GDM1 (cell line): ENCODE measurements around the gene CFH.
"Not testable (repeated sequence)": the region's sequence is repeated elsewhere in the genome, so short reads cannot be mapped to it uniquely, and the experiment has no call there.

Experiments
- DNase-seq: peaks from one replicate; lab custom pipeline; 2025; lab: John Stamatoyannopoulos, UW

The CFH gene

GRCh38 chr1:196651637-196652215, at the start of gene CFH:
CFH (plus strand) TSS chr1:196652043; CDS start chr1:196652118, 75 bp downstream.
- DNase-seq: no peak

- DNase-seq: no peak
These were observed 48.2 kb upstream of the CFH start for GRCh38 chr1:196603651-196604050.

GRCh38 chr1:196607981-196608380, 43.9 kb upstream of the CFH start:
- no peak for DNase-seq

GRCh38 chr1:196608390-196609369, 43.2 kb upstream of the CFH start, which contains the start of gene KCNT2:
KCNT2 (minus strand) TSS chr1:196608440; CDS start chr1:196608309, 131 bp downstream.
- no peak for DNase-seq

- DNase-seq: no peak
These were observed 42.5 kb upstream of the CFH start for GRCh38 chr1:196609370-196609737.

- no peak for DNase-seq
These were observed 40.0 kb upstream of the CFH start for GRCh38 chr1:196611873-196612272.

- DNase-seq: no peak
These were observed 32.1 kb upstream of the CFH start for GRCh38 chr1:196619721-196620120.

GRCh38 chr1:196623079-196623478, 28.8 kb upstream of the CFH start:
- no peak for DNase-seq

- DNase-seq: no peak
These were observed 23.0 kb upstream of the CFH start for GRCh38 chr1:196628838-196629237.

GRCh38 chr1:196637606-196638005, 14.2 kb upstream of the CFH start:
- DNase-seq: no peak

GRCh38 chr1:196638466-196638865, 13.4 kb upstream of the CFH start:
- DNase-seq: no peak

GRCh38 chr1:196639291-196639690, 12.6 kb upstream of the CFH start:
- DNase-seq: not testable (repeated sequence)

- DNase-seq: no peak
These were observed 10.9 kb upstream of the CFH start for GRCh38 chr1:196640976-196641375.

GRCh38 chr1:196649990-196650389, 1.9 kb upstream of the CFH start:
- no peak for DNase-seq

GRCh38 chr1:196650403-196650802, 1.4 kb upstream of the CFH start:
- no peak for DNase-seq

GRCh38 chr1:196651079-196651478, 764 bp upstream of the CFH start:
- DNase-seq: no peak

- no peak for DNase-seq
These were observed 2.4 kb downstream of the CFH start for GRCh38 chr1:196654271-196654670.

GRCh38 chr1:196655071-196655470, 3.2 kb downstream of the CFH start:
- no peak for DNase-seq

GRCh38 chr1:196655494-196655893, 3.7 kb downstream of the CFH start:
- DNase-seq: no peak

- DNase-seq: no peak
These were observed 7.6 kb downstream of the CFH start for GRCh38 chr1:196659471-196659870.

- DNase-seq: no peak
These were observed 8.4 kb downstream of the CFH start for GRCh38 chr1:196660272-196660671.

GRCh38 chr1:196660852-196661251, 9.0 kb downstream of the CFH start:
- no peak for DNase-seq

GRCh38 chr1:196661345-196661744, 9.5 kb downstream of the CFH start:
- no peak for DNase-seq
